HepG2 (cell line): Measurements from ENCODE around the gene KLF3. TPM values are rescaled to one million over a fixed set of nuclear protein-coding genes. Genes with fewer than 3 reads are reported as not detected.

Experiments used
- HHEX ChIP-seq: IDR thresholded peaks from 2 replicates; pipeline ENCODE4 v1.6.1; 2016; ENCODE audit warnings: control low read depth
- JARID2 ChIP-seq: sonication (generic); formaldehyde crosslinking; IDR thresholded peaks from 2 replicates; pipeline ENCODE4 v1.8.1; 2023; ENCODE audit warnings: missing genetic modification reagents, inconsistent platforms; ENCODE audit not compliant: insufficient replicate concordance
- MAX ChIP-seq: IDR thresholded peaks from 2 replicates; pipeline ENCODE4 v1.6.1; 2012; ENCODE audit warnings: inconsistent platforms
- SATB2 ChIP-seq: sonication (generic); formaldehyde crosslinking; IDR thresholded peaks from 2 replicates; pipeline ENCODE4 v1.5.0; 2020; ENCODE audit warnings: missing genetic modification reagents
- SOX6 ChIP-seq, 2 experiments: fragments of 450-650 bp in 1 of 2; sonication (generic) in 1 of 2; formaldehyde crosslinking in 1 of 2; IDR thresholded peaks; 2 replicates each; pipeline versions ENCODE4 v1.4.0 to v1.6.1; 2017 to 2020; ENCODE audit warnings: antibody characterized with exemption in 1 of 2, mild to moderate bottlenecking in 1 of 2, missing genetic modification reagents in 1 of 2
- SPEN ChIP-seq: sonication (generic); formaldehyde crosslinking; IDR thresholded peaks from 2 replicates; pipeline ENCODE4 v1.5.1; 2020; ENCODE audit warnings: low read depth, mild to moderate bottlenecking, missing genetic modification reagents
- TARDBP ChIP-seq: sonication (generic); formaldehyde crosslinking; IDR thresholded peaks from 2 replicates; pipeline ENCODE4 v1.8.0; 2022; ENCODE audit warnings: mild to moderate bottlenecking, missing genetic modification reagents
- TEAD3 ChIP-seq: optimal IDR thresholded peaks from 2 replicates; pipeline ENCODE3; 2016; ENCODE audit warnings: borderline replicate concordance
- U2AF1 ChIP-seq: fragments of 200-400 bp; formaldehyde crosslinking; optimal IDR thresholded peaks from 2 replicates; pipeline ENCODE3; 2017; ENCODE audit warnings: mild to moderate bottlenecking, low read depth, low read length
- YEATS4 ChIP-seq: sonication (generic); formaldehyde crosslinking; IDR thresholded peaks from 2 replicates; pipeline ENCODE4 v1.4.0; 2020; ENCODE audit warnings: missing genetic modification reagents, borderline replicate concordance
- ZBTB20 ChIP-seq: sonication (generic); formaldehyde crosslinking; IDR thresholded peaks from 2 replicates; pipeline ENCODE4 v1.8.1; 2023; ENCODE audit warnings: missing genetic modification reagents, low read depth, mild to moderate bottlenecking, borderline replicate concordance
- ZBTB37 ChIP-seq: sonication (generic); formaldehyde crosslinking; IDR thresholded peaks from 2 replicates; pipeline ENCODE4 v1.4.0; 2020; ENCODE audit warnings: mild to moderate bottlenecking, missing genetic modification reagents
- ZNF891 ChIP-seq: sonication (generic); formaldehyde crosslinking; IDR thresholded peaks from 2 replicates; pipeline ENCODE4 v1.5.0; 2020; ENCODE audit warnings: mild to moderate bottlenecking, missing genetic modification reagents
- ZSCAN29 ChIP-seq: sonication (generic); formaldehyde crosslinking; conservative IDR thresholded peaks from 2 replicates; pipeline ENCODE4 v1.4.0; 2020; ENCODE audit warnings: mild to moderate bottlenecking, missing genetic modification reagents
- polyA plus RNA-seq, 8 experiments: library from polyadenylated mRNA; depleted of rRNA in 3 of 8; stranded (reverse) in 7 of 8; unstranded in 1 of 8; fragments of >200 nt; fragmentation: Illumina TruSeq in 4 of 8; extraction: Trizol in 4 of 8; gene quantifications; 2 replicates each; pipeline versions ENCODE4 v1.2.1 to v1.2.3, GENCODE V29; 2011 to 2016; ENCODE audit warnings: low read depth in 4 of 8, missing spikeins in 1 of 8, mixed read lengths in 1 of 8; ENCODE audit not compliant: insufficient read depth in 1 of 8
- total RNA-seq, 5 experiments: library from RNA; depleted of rRNA; stranded (reverse); fragments of >200 nt; fragmentation: Illumina TruSeq; extraction: Trizol; gene quantifications; 2 replicates each; pipeline ENCODE4 v1.2.3, GENCODE V29; 2016; ENCODE audit warnings: low read depth in 1 of 5
- TF ChIP-seq, protein P1 (sequence below): sonication (generic); formaldehyde crosslinking; IDR thresholded peaks from 2 replicates; pipeline ENCODE4 v1.5.0; 2020; ENCODE audit warnings: mild to moderate bottlenecking, missing genetic modification reagents
- TF ChIP-seq, protein P2 (sequence below): sonication (generic); formaldehyde crosslinking; IDR thresholded peaks from 2 replicates; pipeline ENCODE4 v1.9.0; 2021; ENCODE audit warnings: missing genetic modification reagents, mild to moderate bottlenecking, borderline replicate concordance
- TF ChIP-seq, protein P3 (sequence below): sonication (generic); formaldehyde crosslinking; IDR thresholded peaks from 2 replicates; pipeline ENCODE4 v1.5.1; 2020; ENCODE audit warnings: mild to moderate bottlenecking, missing genetic modification reagents, borderline replicate concordance

KLF3 gene
- total and polyA plus RNA-seq, 2 of the 13 experiments (the other 11 are each of a cell fraction or from before 2014, with no cell fraction given): 29.1 to 37.8 TPM

DNA sequence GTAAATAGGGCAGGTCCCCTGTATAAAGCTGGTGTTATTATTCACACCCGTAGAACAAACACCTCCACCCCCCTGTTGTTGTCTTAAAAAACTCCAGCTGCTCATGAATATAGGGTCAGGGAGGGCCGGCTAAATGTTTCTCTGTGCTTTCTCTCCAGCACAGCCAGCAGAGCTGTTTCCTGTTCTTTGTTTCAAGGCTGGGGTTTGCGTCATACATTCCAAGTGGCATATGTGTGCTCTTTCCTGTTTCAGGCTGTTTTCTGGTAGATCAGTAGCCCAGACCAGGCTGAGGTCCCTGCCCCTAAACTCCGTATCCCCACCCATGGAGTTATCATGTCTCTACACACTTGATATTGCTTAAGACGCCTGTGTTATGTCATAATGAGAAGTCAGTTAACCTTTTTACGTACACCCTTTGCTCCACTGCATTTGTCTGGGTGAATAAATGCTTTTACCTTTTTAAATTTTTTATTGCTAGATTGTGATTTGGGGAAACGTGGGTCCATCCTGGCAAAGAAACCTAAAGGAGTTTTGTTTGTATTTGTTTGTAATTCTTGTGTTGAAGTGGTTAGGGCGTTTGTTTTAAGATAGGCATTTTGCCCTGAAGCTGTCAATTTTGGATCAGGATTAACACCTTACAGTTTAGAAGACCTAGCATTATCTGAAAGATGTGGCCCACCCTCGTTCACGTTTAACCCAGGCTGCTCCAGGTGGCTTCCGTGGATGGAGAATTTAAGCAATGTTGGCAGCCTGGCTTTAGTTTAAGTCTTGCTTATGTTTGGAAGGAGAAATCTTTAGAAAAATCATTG is 3.3 kb downstream of the KLF3 start (continued):
- TF ChIP-seq ZBTB20 (peak; percentile 53; the same call in 1 of the 2 replicates), ZNF891 (CRISPR knock-in tag) (no peak), TARDBP (CRISPR knock-in tag) (peak; percentile 75; the same call in 1 of the 2 replicates), JARID2 (no peak), SPEN (CRISPR knock-in tag) (peak; percentile 49; the same call in 1 of the 2 replicates), U2AF1 (no peak), HHEX (no peak), YEATS4 (CRISPR knock-in tag) (peak; percentile 63; the same call in 1 of the 2 replicates), SATB2 (CRISPR knock-in tag) (0 out of 2 replicates have a peak, but pooled peaks have one; percentile 12), ZBTB37 (CRISPR knock-in tag) (0 out of 2 replicates have a peak, but pooled peaks have one; percentile 42), ZSCAN29 (peak; percentile 77), MAX (peak; percentile 77), TEAD3 (CRISPR knock-in tag) (peak; percentile 98), SOX6 (IDR thresholded peaks at IDR 0.05) (no peak), SOX6 (CRISPR knock-in tag; IDR thresholded peaks at IDR 0.05) (peak; percentile 95)
- TF ChIP-seq, protein P1, sequence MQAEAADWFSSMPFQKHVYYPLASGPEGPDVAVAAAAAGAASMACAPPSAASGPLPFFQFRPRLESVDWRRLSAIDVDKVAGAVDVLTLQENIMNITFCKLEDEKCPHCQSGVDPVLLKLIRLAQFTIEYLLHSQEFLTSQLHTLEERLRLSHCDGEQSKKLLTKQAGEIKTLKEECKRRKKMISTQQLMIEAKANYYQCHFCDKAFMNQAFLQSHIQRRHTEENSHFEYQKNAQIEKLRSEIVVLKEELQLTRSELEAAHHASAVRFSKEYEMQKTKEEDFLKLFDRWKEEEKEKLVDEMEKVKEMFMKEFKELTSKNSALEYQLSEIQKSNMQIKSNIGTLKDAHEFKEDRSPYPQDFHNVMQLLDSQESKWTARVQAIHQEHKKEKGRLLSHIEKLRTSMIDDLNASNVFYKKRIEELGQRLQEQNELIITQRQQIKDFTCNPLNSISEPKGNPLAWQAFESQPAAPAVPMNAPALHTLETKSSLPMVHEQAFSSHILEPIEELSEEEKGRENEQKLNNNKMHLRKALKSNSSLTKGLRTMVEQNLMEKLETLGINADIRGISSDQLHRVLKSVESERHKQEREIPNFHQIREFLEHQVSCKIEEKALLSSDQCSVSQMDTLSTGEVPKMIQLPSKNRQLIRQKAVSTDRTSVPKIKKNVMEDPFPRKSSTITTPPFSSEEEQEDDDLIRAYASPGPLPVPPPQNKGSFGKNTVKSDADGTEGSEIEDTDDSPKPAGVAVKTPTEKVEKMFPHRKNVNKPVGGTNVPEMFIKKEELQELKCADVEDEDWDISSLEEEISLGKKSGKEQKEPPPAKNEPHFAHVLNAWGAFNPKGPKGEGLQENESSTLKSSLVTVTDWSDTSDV (CRISPR knock-in tag): no peak
- TF ChIP-seq, protein P2, sequence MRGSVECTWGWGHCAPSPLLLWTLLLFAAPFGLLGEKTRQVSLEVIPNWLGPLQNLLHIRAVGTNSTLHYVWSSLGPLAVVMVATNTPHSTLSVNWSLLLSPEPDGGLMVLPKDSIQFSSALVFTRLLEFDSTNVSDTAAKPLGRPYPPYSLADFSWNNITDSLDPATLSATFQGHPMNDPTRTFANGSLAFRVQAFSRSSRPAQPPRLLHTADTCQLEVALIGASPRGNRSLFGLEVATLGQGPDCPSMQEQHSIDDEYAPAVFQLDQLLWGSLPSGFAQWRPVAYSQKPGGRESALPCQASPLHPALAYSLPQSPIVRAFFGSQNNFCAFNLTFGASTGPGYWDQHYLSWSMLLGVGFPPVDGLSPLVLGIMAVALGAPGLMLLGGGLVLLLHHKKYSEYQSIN (CRISPR knock-in tag): no peak
- TF ChIP-seq, protein P3, sequence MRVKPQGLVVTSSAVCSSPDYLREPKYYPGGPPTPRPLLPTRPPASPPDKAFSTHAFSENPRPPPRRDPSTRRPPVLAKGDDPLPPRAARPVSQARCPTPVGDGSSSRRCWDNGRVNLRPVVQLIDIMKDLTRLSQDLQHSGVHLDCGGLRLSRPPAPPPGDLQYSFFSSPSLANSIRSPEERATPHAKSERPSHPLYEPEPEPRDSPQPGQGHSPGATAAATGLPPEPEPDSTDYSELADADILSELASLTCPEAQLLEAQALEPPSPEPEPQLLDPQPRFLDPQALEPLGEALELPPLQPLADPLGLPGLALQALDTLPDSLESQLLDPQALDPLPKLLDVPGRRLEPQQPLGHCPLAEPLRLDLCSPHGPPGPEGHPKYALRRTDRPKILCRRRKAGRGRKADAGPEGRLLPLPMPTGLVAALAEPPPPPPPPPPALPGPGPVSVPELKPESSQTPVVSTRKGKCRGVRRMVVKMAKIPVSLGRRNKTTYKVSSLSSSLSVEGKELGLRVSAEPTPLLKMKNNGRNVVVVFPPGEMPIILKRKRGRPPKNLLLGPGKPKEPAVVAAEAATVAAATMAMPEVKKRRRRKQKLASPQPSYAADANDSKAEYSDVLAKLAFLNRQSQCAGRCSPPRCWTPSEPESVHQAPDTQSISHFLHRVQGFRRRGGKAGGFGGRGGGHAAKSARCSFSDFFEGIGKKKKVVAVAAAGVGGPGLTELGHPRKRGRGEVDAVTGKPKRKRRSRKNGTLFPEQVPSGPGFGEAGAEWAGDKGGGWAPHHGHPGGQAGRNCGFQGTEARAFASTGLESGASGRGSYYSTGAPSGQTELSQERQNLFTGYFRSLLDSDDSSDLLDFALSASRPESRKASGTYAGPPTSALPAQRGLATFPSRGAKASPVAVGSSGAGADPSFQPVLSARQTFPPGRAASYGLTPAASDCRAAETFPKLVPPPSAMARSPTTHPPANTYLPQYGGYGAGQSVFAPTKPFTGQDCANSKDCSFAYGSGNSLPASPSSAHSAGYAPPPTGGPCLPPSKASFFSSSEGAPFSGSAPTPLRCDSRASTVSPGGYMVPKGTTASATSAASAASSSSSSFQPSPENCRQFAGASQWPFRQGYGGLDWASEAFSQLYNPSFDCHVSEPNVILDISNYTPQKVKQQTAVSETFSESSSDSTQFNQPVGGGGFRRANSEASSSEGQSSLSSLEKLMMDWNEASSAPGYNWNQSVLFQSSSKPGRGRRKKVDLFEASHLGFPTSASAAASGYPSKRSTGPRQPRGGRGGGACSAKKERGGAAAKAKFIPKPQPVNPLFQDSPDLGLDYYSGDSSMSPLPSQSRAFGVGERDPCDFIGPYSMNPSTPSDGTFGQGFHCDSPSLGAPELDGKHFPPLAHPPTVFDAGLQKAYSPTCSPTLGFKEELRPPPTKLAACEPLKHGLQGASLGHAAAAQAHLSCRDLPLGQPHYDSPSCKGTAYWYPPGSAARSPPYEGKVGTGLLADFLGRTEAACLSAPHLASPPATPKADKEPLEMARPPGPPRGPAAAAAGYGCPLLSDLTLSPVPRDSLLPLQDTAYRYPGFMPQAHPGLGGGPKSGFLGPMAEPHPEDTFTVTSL (CRISPR knock-in tag): peak; percentile 72; the same call in 1 of the 2 replicates
